HEK293 (cell line): ENCODE measurements around the gene DBF4.

ENCODE experiments used
- CTCF ChIP-seq: fragments of 450-650 bp; formaldehyde crosslinking; IDR thresholded peaks from 2 replicates; pipeline ENCODE4 v1.5.1; 2016; ENCODE audit warnings: missing biosample characterization, missing genetic modification characterization
- OSR2 ChIP-seq: fragments of 450-650 bp; formaldehyde crosslinking; IDR thresholded peaks from 2 replicates; pipeline ENCODE4 v1.5.1; 2016; ENCODE audit warnings: missing biosample characterization, missing genetic modification characterization
- PRDM10 ChIP-seq: fragments of 450-650 bp; formaldehyde crosslinking; IDR thresholded peaks from 2 replicates; pipeline ENCODE4 v1.5.1; 2016; ENCODE audit warnings: missing biosample characterization, missing genetic modification characterization
- YY1 ChIP-seq: fragments of 450-650 bp; formaldehyde crosslinking; IDR thresholded peaks from 2 replicates; pipeline ENCODE4 v1.5.1; 2018; ENCODE audit warnings: missing biosample characterization, missing genetic modification characterization
- ZBTB49 ChIP-seq: fragments of 450-650 bp; formaldehyde crosslinking; IDR thresholded peaks from 2 replicates; pipeline ENCODE4 v1.5.1; 2016; ENCODE audit warnings: missing biosample characterization, missing genetic modification characterization, low read depth
- ZEB2 ChIP-seq: fragments of 450-650 bp; formaldehyde crosslinking; IDR thresholded peaks from 2 replicates; pipeline ENCODE4 v1.5.1; 2016; ENCODE audit warnings: missing biosample characterization, missing genetic modification characterization
- ZNF223 ChIP-seq: fragments of 450-650 bp; formaldehyde crosslinking; IDR thresholded peaks from 2 replicates; pipeline ENCODE4 v1.5.1; 2016; ENCODE audit warnings: missing biosample characterization, missing genetic modification characterization
- ZNF274 ChIP-seq, 2 experiments: fragments of 200-500 bp in 1 of 2; fragments of 450-650 bp in 1 of 2; sonication (Bioruptor generic) in 1 of 2; formaldehyde crosslinking in 1 of 2; IDR thresholded peaks; 2 replicates each; pipeline versions ENCODE4 v1.5.1 to v1.6.1; 2014 to 2016; ENCODE audit warnings: borderline replicate concordance in 1 of 2, inconsistent platforms in 1 of 2, low read length in 1 of 2, missing biosample characterization in 1 of 2, missing genetic modification characterization in 1 of 2
- ZNF510 ChIP-seq: fragments of 450-650 bp; formaldehyde crosslinking; IDR thresholded peaks from 2 replicates; pipeline ENCODE4 v1.5.1; 2018; ENCODE audit warnings: mild to moderate bottlenecking, missing genetic modification characterization, missing biosample characterization; ENCODE audit not compliant: insufficient replicate concordance
- ZNF558 ChIP-seq: fragments of 450-650 bp; formaldehyde crosslinking; IDR thresholded peaks from 2 replicates; pipeline ENCODE4 v1.5.1; 2016; ENCODE audit warnings: missing biosample characterization, missing genetic modification characterization
- ZNF704 ChIP-seq: fragments of 450-650 bp; formaldehyde crosslinking; IDR thresholded peaks from 2 replicates; pipeline ENCODE4 v1.5.1; 2016; ENCODE audit warnings: missing biosample characterization, missing genetic modification characterization

- TF ChIP-seq CTCF (tag by site-specific recombination) (no peak), PRDM10 (no peak), ZNF558 (no peak), YY1 (no peak), ZBTB49 (tag by site-specific recombination) (no peak), ZNF274 (IDR thresholded peaks at IDR 0.05; ENCODE audit: low read length) (no peak), ZNF274 (tag by site-specific recombination; IDR thresholded peaks at IDR 0.05; ENCODE audit: borderline replicate concordance) (no peak), ZNF223 (no peak), ZEB2 (tag by site-specific recombination) (no peak), OSR2 (tag by site-specific recombination) (no peak), ZNF704 (tag by site-specific recombination) (no peak), ZNF510 (no peak)
Observed at GRCh38 chr7:87882151-87882937, 6.1 kb downstream of the DBF4 start.
